Stimulated activated CD4-positive, alpha-beta T cell treated with anti-CD3 and anti-CD28 coated beads, TNF-alpha, amount 100 ng/mL, for 24 hours (primary cell): ENCODE data around the gene SAFB.

Experiments used
- DNase-seq, 3 experiments: peaks; one replicate each; pipeline ENCODE4 v3.0.0-alpha.2; 2020; ENCODE audit warnings: low read depth in 3 of 3

The SAFB gene

DNA sequence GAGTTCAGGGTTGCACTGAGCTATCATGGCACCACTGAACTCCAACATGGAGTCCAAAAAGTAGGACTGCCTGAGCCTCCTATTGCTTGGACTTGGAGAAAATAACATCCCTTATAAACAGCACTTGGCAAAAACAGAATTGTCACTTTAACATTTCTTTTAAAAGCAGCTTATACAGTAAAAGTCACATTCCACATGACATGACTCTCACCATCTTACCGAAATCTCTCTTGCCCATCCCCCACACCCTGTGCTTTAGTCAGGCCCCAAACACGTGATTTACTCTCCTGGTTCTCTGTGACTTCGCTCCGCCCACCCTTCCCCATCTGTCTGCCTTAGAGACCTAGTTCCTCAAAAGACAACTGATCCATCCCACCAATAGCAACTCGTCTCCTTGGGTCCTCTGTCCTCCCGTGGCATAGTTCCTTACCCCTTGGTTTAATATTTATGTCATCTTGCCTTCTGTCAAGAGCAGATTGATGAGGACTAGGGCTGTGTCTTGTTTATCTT lies 4.6 kb downstream of the SAFB start:
- DNase-seq = peak in 2 of 3 experiments; percentile 17 to 43

DNA sequence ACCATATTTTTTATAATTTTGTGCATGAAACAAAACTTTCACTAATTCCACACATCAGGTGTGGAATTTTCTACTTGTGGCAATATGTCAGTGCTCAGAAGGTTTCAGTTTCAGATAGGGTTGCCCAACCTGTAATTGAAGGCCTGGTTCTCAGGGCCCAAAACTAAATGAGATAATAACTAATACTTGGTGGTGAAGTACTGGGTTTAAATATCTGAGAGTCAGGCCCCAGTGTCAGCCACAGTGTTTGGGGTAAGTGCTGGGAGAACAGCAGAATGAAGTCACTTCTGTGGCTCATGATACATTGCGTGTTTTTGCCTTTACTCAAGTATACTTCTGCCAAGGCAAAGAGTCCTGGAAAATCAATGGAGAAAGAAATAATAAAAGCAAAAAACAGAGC lies 5.6 kb downstream of the SAFB start:
- DNase-seq = no peak

DNA sequence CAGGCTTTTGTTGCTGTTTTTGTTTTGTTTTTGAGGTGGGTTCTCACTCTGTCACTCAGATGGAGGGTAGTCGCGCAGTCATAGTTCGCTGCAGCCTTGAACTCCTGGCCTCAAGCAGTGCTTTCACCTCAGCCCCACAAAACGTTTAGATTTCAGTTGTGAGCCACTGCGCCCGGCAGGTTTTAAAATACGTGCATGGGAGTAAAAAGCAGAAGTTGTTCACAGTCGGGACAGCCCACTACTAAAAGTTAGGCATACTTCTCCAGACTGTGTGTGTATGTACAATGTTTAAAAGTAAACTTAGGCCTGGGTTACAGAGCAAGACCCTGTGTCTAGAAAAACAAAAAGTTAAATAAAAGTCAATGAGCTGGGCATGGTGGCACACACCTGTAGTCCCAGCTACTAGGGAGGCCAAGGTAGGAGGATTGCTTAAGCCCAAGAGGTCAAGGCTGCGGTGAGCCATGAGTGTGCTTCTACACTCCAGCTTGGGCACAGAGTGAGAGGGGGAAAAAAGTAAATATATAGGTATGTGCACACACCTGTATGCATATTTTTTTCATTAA lies 6.1 kb downstream of the SAFB start:
- no peak for DNase-seq

DNA sequence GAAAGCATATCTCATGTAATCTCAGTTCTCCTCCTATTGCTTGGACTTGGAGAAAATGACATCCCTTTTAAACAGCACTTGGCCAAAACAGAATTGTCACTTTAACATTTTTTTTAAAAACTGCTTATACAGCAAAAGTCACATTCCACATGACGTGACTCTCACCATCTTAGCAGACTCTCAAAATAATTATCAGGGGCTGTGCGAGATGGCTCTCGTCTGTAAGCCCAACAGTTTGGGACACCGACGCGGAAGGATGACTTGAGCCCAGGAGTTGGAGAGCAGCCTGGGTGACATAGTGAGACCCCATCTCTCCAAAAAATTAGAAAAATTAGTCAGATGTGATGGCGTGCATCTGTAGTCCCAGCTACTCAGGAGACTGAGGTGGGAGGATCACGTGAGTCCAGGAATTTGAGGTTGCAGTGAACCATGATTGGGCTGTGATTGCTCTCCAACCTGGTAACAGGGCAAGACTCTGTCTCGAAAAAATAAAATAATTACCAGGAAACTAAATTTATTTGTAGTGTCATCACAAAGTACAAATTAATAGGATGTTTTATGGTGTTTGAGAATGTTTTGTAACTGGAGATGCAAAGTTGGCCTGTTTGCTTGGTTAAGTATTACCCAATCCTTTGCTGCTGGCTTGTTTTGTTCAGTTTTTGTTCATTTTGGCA lies 8.8 kb downstream of the SAFB start:
- DNase-seq = no peak

DNA sequence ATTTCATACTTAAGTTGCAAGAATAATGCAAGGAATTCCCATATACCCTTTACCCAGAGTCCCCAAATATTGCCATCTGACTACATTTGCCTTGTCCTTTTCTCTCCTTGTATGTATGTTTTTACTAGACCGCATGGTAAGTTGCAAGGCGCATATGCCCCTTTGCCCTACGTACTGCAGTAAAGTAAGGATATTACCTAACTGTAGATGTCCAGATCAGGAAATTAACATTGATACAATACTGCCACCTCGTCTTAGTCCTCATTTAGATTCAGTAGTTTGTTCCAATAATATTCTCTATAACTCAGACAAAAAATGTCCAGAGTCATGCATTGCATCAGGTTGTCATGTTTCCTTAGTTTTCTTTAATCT lies 9.3 kb downstream of the SAFB start:
- DNase-seq = no peak

DNA sequence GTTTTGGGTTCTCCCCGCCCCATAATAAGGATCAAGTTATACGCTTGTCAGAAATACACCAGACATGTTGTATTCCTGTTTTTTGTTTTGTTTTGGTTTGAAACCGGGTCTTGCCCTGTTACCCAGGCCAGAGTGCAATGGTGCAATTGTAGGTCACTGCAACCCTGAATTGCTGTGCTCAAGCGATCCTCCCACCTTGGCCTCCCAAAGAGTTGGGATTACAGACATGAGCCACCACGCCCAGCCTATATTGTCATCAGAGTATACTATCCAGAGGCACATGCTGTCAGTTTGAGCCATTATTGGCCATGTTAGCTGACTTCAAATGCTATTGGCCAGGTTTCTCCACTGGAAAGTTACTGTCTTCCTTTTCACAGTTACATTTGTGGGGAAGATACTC lies 9.8 kb downstream of the SAFB start:
- no peak for DNase-seq

DNA sequence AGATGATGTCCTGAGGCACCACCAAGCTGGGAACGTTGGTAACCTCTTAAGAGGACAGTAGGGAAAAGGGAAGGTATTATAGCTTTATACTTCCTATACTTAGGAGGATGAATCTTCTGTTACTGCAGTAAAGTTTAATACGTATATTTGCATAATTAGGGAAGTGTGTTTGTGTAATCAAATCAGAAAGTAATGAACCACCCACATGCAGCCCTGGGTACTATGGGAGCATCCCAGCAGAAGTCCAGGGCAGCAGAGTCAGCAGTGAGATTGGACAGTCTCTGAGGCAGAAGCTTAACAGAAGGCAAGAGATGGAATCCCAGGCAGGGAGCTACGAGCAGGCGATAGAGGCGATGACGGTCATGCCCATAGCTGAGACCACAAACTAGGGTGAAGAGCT lies 12.5 kb downstream of the SAFB start:
- no peak for DNase-seq

DNA sequence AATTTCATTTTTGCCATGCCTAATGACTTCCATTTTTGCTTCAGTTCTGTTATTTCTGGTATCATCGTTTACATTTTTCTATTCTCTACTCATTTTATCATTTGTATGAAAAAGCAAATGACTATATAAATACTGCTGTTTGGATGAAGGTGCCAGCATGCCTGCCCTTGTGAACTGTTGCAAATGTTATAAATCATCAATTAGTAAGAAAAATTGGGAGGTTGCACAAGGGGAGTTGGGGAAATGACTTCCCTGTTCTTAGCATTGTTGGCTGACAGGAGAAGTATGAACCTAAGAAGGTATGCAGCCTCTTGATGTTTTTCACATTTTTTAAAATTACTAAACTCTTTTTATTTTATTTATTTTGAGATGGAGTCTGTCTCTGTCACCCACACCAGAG lies 15.1 kb downstream of the SAFB start:
- DNase-seq = no peak

DNA sequence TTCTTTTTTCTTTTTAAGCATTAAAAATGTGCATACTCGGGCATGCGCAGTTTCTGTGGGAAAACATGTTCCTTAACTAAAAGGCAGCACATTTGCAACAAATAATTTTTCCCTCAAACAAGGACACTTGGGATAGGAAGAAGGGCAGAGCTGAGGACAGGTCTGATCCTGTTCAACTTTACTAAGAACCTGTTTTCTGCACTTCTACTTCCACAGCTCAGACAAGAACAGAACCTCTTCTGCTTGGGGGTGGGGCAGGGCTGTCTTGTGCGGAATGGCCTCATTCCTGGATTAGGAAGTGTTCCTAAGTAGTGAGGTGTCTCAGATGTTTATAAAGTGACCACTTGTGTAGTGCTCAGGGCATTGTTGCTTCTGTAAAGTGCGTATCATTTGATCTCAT lies 18.3 kb downstream of the SAFB start:
- no peak for DNase-seq

DNA sequence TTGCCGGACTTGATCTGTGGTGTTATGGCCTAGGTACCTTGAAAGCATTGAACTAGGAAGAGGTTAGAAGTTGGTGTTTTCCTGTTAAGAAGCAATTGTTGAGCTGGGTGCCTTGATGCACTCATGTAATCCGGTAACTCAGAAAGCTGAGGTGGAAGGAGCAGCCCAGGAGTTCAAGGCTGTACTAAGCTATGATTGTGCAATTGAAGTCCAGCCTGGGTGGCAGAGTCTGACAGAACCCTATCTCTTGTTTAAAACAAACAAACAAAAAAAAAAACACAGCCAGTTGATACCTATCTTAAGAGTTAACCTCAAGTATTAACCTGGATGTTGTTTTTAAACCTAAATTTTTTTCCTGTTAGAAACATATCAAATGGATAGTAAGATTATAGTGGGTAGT lies 19.3 kb downstream of the SAFB start:
- no peak for DNase-seq

DNA sequence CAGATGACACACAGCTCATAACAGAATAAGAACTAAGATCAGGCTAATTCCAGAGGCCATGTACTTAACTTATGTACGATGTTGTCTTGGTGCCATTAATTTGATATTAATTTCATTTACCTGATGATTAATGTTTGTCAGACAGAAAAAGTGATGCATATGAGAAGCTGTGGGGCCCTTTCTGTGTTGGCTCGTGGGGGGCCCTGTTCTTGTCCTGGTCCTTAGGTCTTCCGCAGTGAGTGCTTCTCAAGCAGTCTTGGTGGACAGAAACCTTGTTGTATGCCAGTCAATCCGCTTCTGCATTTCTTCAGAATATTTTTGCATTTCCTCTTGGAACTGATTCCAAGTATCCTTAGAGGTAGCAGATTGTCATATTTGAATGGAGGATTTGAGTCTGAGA lies 20.2 kb downstream of the SAFB start:
- DNase-seq = no peak

DNA sequence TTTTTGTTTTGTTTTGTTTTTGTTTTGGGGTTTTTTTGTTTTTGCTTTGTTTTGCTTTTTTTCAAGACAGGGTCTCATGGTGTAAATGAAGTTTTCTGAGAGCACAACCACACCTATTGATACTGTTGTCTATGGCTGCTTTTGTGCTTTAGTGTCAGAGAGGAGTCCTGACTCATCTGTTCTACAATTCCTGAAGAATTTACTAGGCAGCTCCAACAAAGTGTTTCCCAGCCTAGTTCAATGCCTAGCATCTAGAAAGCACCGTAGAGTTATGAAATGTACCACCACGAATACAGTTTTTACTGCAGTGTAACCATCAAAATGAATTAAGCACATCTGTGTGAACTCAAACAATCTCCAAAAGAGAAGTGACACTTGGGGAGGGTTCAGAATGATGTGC lies 21.2 kb downstream of the SAFB start:
- DNase-seq = no peak

DNA sequence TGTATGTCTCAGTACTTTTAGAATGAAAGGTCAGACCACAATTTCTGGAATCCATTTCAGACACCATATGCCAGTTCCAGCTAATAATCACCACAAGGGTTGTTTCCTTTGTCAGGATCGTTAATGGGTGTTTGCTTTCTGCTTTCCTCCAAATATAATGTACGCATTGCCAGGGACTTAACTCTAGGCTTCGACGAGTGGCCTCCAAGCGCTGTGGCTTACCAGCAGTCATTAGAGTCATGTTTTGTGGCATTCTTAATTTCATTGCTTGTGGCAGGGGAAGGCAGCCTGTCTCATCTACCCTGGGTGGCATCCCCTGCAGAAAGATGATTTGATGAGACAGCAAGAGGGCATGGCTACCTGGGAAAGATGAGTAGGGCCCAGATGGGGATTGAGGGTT lies 22.5 kb downstream of the SAFB start:
- no peak for DNase-seq

DNA sequence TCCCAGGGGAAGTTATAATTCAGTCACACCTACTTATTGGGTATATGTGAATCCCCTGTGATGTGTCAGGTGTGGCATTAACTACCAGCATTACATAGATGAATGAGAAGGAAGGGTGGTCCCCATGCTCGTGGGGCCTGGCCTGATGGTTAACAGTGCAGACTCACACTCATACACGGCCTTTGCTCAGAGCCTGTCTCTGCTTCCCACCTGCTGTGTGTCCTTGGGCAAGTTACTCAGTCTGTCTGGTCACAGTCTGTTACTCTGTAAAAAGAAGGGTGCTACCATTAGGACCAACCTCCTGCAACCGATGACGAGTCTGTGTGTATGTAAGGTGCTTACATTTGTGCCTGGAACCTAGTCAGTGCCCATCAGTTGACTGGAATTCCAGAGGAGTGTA lies 23.8 kb downstream of the SAFB start:
- no peak for DNase-seq

DNA sequence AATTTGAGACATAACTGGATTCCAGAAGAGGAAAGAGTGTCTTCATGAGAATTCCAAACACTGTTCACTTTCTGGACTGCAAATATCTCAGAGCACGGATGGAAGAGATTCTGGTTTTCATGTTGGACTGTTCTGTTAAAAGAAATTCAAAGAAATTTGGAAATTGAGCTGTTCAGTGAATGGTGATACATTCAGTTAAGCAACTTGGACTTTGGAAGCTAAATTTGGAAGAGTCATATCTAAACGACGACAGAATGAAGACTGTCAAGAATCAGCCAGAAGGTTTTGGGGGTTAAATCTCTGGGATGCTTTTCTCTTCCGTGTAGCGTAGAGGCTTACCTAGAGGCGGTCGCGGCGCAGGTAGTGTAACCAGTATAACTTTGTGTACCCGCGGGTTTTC lies 25.6 kb downstream of the SAFB start:
- no peak for DNase-seq

DNA sequence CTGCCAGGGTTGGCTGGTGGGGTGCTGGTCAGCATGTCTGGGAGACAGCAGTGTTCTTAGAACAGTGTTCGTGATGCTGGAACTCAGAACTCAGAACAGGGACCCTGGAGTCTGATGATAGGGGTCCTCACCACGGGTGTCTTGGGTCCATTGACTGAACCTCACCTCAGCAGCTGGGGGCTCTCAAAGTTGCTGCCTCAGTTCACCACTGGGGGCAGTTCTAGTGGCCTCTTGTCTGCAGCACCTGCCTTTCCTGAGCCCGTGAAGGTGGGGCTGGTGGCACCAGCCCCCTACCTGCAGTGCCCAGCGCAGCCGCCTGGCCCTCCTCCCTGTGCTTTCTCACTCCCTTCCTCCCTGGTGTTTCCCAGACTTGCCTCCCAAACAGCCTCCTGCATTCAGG lies 28.5 kb downstream of the SAFB start:
- no peak for DNase-seq

DNA sequence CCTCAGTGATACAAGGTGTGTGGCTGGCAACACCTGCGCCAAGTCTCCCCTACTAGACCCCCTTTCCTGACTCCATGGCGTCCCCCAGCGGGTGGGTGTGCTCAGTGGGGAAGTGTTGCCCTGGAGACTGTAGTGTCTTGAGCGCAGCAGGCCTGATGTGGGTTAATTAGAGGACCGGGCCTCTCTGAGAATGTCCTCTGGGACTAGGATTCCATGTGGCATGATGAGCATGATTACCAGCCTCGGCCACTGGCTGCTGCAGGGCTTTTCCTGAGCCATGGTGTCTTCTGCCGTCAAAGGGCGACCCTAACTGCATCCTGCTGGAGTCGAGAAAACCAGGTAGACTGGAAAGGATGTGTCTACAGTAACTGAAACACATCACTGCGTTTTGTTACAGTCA lies 29.4 kb downstream of the SAFB start:
- no peak for DNase-seq

DNA sequence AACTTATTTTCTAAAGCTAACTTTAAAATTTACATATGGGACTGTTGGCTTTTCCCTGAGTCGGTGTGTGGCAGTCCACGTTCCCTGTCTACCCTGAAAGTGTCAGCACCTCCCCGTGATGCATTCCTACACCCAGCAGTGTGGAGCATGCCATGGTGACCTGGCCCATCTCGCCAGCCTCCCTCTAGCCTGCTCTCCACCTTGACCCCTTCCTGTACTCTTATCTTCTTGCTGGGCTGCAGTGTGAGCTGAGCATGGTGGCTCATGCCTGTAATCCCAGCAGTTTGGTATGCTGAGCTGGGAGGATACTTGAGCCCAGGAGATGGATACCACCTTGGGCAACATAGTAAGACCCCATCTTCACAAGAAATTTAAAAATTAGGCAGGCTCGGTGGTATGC lies 32.0 kb downstream of the SAFB start:
- DNase-seq = no peak

DNA sequence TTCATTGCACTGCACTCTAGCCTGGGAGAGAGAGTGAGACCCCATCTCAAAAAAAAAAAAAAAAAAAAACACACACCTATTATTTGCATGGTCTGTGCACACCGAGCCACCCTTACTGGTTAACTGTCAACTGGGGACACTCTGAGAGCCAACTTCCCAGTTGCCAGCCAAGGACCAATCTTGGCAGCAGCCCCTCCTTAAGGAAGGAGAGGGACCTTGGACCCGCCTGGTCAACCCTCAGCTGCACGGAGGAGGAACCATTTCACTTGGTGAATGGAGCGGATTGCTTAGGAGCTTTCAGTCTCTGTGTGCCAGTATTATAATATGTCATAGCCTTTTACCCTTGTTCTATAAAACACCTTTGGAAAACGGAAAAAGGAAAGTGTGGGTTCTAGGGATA lies 32.5 kb downstream of the SAFB start:
- DNase-seq = no peak

DNA sequence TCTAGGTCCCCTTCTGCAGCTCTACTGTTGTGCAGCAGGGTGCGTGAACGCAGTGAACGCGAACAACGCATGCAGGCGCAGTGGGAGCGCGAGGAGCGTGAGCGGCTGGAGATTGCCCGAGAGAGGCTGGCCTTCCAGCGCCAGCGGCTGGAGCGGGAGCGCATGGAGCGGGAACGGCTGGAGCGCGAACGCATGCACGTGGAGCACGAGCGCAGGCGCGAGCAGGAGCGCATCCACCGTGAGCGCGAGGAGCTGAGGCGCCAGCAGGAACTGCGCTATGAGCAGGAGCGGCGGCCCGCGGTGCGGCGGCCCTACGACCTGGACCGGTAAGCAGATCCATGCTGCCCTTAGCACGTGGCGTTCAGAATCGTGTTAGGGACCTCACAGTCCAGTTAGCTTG lies 38.6 kb downstream of the SAFB start:
- no peak for DNase-seq

DNA sequence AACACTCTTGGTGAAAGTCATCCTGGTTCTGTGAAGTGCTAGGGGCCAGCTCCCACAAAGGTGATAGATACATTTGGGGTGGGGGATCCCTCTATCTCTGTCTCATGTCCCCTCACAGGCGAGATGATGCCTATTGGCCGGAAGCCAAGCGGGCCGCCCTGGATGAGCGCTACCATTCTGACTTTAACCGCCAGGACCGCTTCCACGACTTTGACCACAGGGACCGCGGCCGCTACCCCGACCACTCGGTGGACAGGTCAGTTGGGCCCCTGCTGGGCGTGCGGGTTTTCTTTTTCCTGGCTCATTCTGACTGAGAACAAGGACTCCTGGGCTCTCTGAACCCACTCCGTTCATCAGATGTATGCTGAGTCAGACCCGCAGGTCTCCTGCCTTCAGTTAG lies 41.0 kb downstream of the SAFB start:
- no peak for DNase-seq

DNA sequence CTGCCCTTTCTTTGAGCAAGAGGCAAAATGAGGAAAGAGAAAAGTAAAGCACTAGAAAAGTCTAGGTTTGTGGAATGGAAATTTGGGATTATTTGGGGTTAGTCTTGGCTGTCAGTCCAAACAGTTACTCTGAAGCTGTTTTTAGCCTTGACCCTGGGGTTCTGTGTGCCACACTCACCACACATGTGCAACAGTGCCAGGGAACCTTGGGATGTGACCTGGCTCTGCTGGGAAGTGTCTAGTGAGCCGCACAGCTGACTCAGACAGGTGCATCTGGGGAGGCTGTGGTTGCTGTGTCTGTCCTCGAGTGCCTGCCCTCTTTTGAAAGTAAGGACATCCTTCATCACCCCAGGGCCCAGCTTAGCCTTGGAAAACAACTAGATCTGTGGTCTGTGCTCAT lies 41.6 kb downstream of the SAFB start:
- no peak for DNase-seq

DNA sequence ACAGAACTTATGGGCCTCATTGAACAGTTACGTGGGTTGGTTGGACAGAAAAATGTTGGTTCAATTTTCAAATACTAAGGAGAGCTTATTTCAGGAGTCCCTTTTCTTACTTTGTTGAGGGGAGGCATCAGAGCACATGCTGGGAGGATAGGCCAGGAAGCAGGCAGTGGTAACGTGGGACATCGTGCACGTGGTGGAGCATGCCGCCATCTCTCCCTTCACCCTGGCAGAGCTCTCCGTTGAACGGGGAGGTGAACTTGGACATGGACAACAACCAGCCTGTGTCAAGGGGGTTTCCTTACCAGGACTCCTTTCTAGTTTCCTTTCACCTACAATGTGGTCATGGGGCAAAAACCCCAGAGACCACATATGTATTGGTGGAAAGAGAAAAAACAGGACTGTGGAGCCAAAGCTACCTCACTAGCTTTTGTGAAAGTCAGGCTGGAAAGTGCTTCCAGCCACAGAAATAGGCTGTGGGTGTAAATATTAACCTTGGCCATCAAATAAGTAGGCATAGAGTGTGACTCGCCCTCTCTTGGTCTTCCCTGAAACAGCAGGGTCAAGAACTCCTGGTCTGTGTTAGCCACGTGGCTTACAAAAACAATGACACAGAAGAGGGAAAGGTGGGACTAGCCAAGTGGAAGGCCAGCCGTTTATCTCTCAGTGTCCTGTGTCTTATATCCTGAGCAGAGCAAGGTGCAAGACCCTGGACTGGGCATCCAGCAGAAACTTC lies 43.1 kb downstream of the SAFB start:
- no peak for DNase-seq
